ENCODE measurements around the gene SPAM1.

DNA sequence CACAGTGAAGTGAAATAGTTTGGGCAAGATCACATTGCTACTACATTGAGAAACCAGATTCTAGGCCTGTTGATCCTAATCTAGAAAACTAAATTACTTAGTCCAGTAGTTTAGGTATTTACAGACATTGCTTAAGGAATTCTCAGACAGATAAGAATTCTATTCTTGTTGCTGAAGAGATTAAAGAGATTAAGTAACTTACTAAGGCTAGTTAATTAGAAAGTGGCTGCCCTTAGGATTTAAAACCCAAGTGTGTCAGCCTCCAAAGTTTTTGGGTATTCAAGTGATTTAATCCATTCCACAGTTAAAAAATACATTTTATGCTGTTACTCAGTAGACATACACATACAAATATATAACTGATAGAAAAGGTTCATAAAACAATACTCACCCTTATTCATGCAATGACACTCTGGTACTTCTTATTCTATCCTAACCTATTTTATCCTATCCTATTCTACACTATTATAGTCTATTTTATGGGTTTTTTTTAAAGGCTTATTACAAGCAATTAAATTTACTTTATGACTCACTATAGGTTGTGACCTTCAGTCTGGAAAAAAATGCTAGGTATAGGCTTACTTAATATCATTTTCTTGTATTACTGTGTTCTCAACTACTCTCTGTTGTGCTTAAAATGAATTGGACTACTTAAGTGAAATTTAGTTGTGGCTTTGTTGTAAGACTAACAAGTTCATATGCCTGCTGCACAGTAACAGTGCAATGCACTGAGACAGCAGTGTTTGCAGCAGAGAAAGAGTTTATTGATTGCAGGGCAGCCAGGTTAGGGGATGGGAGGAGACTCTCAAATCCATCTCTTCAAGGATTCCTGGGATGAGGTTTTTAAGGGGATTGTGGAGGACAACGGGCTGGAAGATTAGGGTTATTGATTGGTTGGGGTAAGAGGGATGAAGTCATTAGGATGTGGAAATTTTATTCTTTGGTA, 10.7 kb downstream of the SPAM1 start:
- no peak for TF ChIP-seq CTCF (IDR thresholded peaks at IDR 0.05 in 8 of 11, conservative IDR thresholded peaks at IDR 0.05 in 3 of 11)
- TF ChIP-seq POLR2A (IDR thresholded peaks at IDR 0.05): no peak
